IMR-90 (cell line): ENCODE data around the gene ATXN1. TPM values are rescaled to one million over a fixed set of nuclear protein-coding genes. Genes with fewer than 3 reads are reported as not detected.

ENCODE experiments used
- ATAC-seq: fragments of 200-7000 bp; cut with Tn5 transposase; 2 replicates; pipeline ENCODE4 v1.9.1; 2020; ENCODE audit warnings: low read depth, mild to moderate bottlenecking, moderate library complexity
- BruUV-seq: library from RNA; stranded (reverse); fragments of 400-500 nt; replicated peaks from 2 replicates; lab custom pipeline; 2021; lab: Mats Ljungman, UMichigan
- CTCF ChIA-PET: fragments of 300-600 bp; formaldehyde crosslinking; extraction: SDS; loops from one replicate; lab custom pipeline; 2021; ENCODE audit warnings: antibody characterized with exemption; lab: Yijun Ruan, JAX
- POLR2A ChIA-PET: fragments of 300-600 bp; sonication (Branson Sonifier 250); formaldehyde crosslinking; loops from one replicate; lab custom pipeline; 2022; ENCODE audit warnings: antibody characterized with exemption; ENCODE audit not compliant: unreplicated experiment; lab: Charles Lee
- DNase-seq: peaks from one replicate; pipeline ENCODE4 v3.0.0; 2013
- H2AFZ ChIP-seq: replicated peaks from 2 replicates; pipeline ENCODE3; 2013; ENCODE audit warnings: low read length, mild to moderate bottlenecking; ENCODE audit not compliant: poor library complexity
- H2AK5ac ChIP-seq: 2 replicates; pipeline ENCODE4 v1.6.1; 2013; ENCODE audit warnings: low read depth, low read length, inconsistent platforms
- H2AK9ac ChIP-seq: replicated peaks from 2 replicates; pipeline ENCODE3; 2013; ENCODE audit warnings: mild to moderate bottlenecking, low read depth, low read length, moderate library complexity; ENCODE audit not compliant: poor library complexity
- H2BK120ac ChIP-seq: 2 replicates; pipeline ENCODE4 v1.6.1; 2013; ENCODE audit warnings: low read depth, low read length, inconsistent platforms
- H2BK15ac ChIP-seq: 3 replicates; pipeline ENCODE4 v1.6.1; 2013; ENCODE audit warnings: low read depth, low read length, inconsistent platforms
- H2BK20ac ChIP-seq: 2 replicates; pipeline ENCODE4 v1.6.1; 2013; ENCODE audit warnings: low read depth, mild to moderate bottlenecking, inconsistent platforms, low read length, moderate library complexity
- H2BK5ac ChIP-seq: 2 replicates; pipeline ENCODE4 v1.6.1; 2013; ENCODE audit warnings: mild to moderate bottlenecking, low read depth, low read length, inconsistent platforms; ENCODE audit not compliant: poor library complexity, severe bottlenecking
- H3K14ac ChIP-seq: replicated peaks from 2 replicates; pipeline ENCODE4 v1.6.1; 2013; ENCODE audit warnings: low read depth, low read length, inconsistent platforms
- H3K18ac ChIP-seq: 2 replicates; pipeline ENCODE4 v1.6.1; 2013; ENCODE audit warnings: low read depth, low read length, control low read depth
- H3K23ac ChIP-seq: 2 replicates; pipeline ENCODE4 v1.6.1; 2013; ENCODE audit warnings: low read depth, low read length, inconsistent platforms
- H3K27ac ChIP-seq: 2 replicates; pipeline ENCODE4 v1.5.1; 2013; ENCODE audit warnings: mild to moderate bottlenecking, control low read depth, low read length; ENCODE audit not compliant: insufficient read depth
- H3K27me3 ChIP-seq: 2 replicates; pipeline ENCODE4 v1.6.1; 2013; ENCODE audit warnings: low read length; ENCODE audit not compliant: control insufficient read depth, insufficient read depth
- H3K36me3 ChIP-seq: 2 replicates; pipeline ENCODE4 v1.6.1; 2013; ENCODE audit warnings: low read length, mixed read lengths; ENCODE audit not compliant: control insufficient read depth, insufficient read depth
- H3K4ac ChIP-seq: 2 replicates; pipeline ENCODE4 v1.6.1; 2013; ENCODE audit warnings: low read depth, low read length, inconsistent platforms
- H3K4me1 ChIP-seq: 2 replicates; pipeline ENCODE4 v1.6.1; 2013; ENCODE audit warnings: low read length, mixed read lengths; ENCODE audit not compliant: control insufficient read depth, insufficient read depth
- H3K4me2 ChIP-seq: 2 replicates; pipeline ENCODE4 v1.6.1; 2013; ENCODE audit warnings: low read depth, mild to moderate bottlenecking, control low read depth, low read length, moderate library complexity
- H3K4me3 ChIP-seq: 2 replicates; pipeline ENCODE4 v1.5.1; 2013; ENCODE audit warnings: low read depth, mild to moderate bottlenecking, control low read depth, low read length, moderate library complexity; ENCODE audit not compliant: insufficient read depth
- H3K56ac ChIP-seq: 2 replicates; pipeline ENCODE4 v1.6.1; 2013; ENCODE audit warnings: low read length, inconsistent platforms; ENCODE audit not compliant: insufficient read depth; ENCODE audit errors: extremely low read depth
- H3K79me1 ChIP-seq, 2 experiments: 2 replicates each; pipeline ENCODE4 v1.6.1; 2013; ENCODE audit warnings: low read length in 2 of 2, inconsistent platforms in 1 of 2, low read depth in 1 of 2
- H3K9ac ChIP-seq: 2 replicates; pipeline ENCODE4 v1.6.1; 2013; ENCODE audit warnings: low read depth, low read length, control low read depth
- H3K9me1 ChIP-seq: 2 replicates; pipeline ENCODE4 v1.6.1; 2013; ENCODE audit warnings: low read length, inconsistent platforms; ENCODE audit not compliant: insufficient read depth
- H3K9me3 ChIP-seq: 2 replicates; pipeline ENCODE4 v1.6.1; 2013; ENCODE audit warnings: low read length; ENCODE audit not compliant: control insufficient read depth, insufficient read depth
- H4K20me1 ChIP-seq: 2 replicates; pipeline ENCODE4 v1.6.1; 2013; ENCODE audit warnings: low read length, inconsistent platforms; ENCODE audit not compliant: insufficient read depth
- H4K5ac ChIP-seq: 2 replicates; pipeline ENCODE4 v1.6.1; 2013; ENCODE audit warnings: mild to moderate bottlenecking, low read depth, low read length, control low read depth
- H4K8ac ChIP-seq, 2 experiments: 2 replicates each; pipeline ENCODE4 v1.6.1; 2013; ENCODE audit warnings: low read depth in 2 of 2, low read length in 2 of 2, control low read depth in 1 of 2, inconsistent platforms in 1 of 2
- H4K91ac ChIP-seq: 2 replicates; pipeline ENCODE4 v1.6.1; 2013; ENCODE audit warnings: low read depth, low read length, inconsistent platforms; ENCODE audit not compliant: insufficient read depth
- BHLHE40 ChIP-seq: fragments of 150-350 bp; IDR thresholded peaks from 2 replicates; pipeline ENCODE4 v1.6.1; 2016; ENCODE audit warnings: mild to moderate bottlenecking, low read depth, low read length
- CEBPB ChIP-seq: IDR thresholded peaks from 2 replicates; pipeline ENCODE4 v1.6.1; 2012; ENCODE audit warnings: low read depth, low read length, improper control_type of control experiment
- CHD1 ChIP-seq: IDR thresholded peaks from 2 replicates; pipeline ENCODE4 v1.6.1; 2012; ENCODE audit warnings: low read depth, low read length, improper control_type of control experiment
- FOS ChIP-seq: fragments of 150-350 bp; IDR thresholded peaks from 2 replicates; pipeline ENCODE4 v1.6.1; 2016; ENCODE audit warnings: low read depth, low read length
- MAFK ChIP-seq: IDR thresholded peaks from 2 replicates; pipeline ENCODE4 v1.6.1; 2012; ENCODE audit warnings: low read depth, low read length, improper control_type of control experiment
- MAZ ChIP-seq: IDR thresholded peaks from 2 replicates; pipeline ENCODE4 v1.6.1; 2012; ENCODE audit warnings: low read depth, mild to moderate bottlenecking, low read length, improper control_type of control experiment, moderate library complexity, borderline replicate concordance
- MXI1 ChIP-seq: IDR thresholded peaks from 2 replicates; pipeline ENCODE4 v1.6.1; 2012; ENCODE audit warnings: low read depth, mild to moderate bottlenecking, low read length, moderate library complexity, borderline replicate concordance
- NFE2L2 ChIP-seq: fragments of 150-350 bp; IDR thresholded peaks from 2 replicates; pipeline ENCODE4 v1.6.1; 2016; ENCODE audit warnings: low read depth, mild to moderate bottlenecking, low read length
- POLR2A ChIP-seq: IDR thresholded peaks from 2 replicates; pipeline ENCODE4 v1.6.1; 2012; ENCODE audit warnings: mild to moderate bottlenecking, low read depth, low read length
- RAD21 ChIP-seq: IDR thresholded peaks from 2 replicates; pipeline ENCODE4 v1.6.1; 2012; ENCODE audit warnings: low read length, improper control_type of control experiment
- RCOR1 ChIP-seq: IDR thresholded peaks from 2 replicates; pipeline ENCODE4 v1.6.1; 2012; ENCODE audit warnings: mild to moderate bottlenecking, low read length, improper control_type of control experiment; ENCODE audit not compliant: insufficient replicate concordance
- RFX5 ChIP-seq: IDR thresholded peaks from 2 replicates; pipeline ENCODE4 v1.8.0; 2012; ENCODE audit warnings: low read depth, mild to moderate bottlenecking, low read length, moderate library complexity
- SMC3 ChIP-seq: fragments of 150-350 bp; IDR thresholded peaks from 2 replicates; pipeline ENCODE4 v1.6.1; 2016; ENCODE audit warnings: low read depth, mild to moderate bottlenecking, antibody characterized with exemption, low read length, moderate library complexity
- WGBS, 2 experiments: methylation state at CpG; one replicate each; pipeline versions ENCODE4 v1.1.5 to v1.1.7; 2013; ENCODE audit warnings: missing lambda C conversion rate in 2 of 2; ENCODE audit not compliant: insufficient read length in 1 of 2; ENCODE audit errors: extremely low coverage in 2 of 2; 5-methylcytosine and 5-hydroxymethylcytosine counted together
- dilution Hi-C: fragments of 300-500 bp; cut with HindIII; formaldehyde crosslinking; loops from one replicate; pipeline ENCODE4 v1.14.3; 2018; ENCODE audit warnings: low sequenced_read_pairs; ENCODE audit not compliant: unreplicated experiment
- in situ Hi-C: fragments of 300-500 bp; cut with MboI; formaldehyde crosslinking; loops from 3 replicates; pipeline ENCODE4 v1.14.3; 2019; ENCODE audit warnings: low sequenced_read_pairs, inconsistent platforms, mixed read lengths
- intact Hi-C: fragments of 100-400 bp; cut with micrococcal nuclease; formaldehyde crosslinking; loops from 2 replicates; pipeline ENCODE4 v1.10.0; 2022
- polyA plus RNA-seq, 3 experiments: library from polyadenylated mRNA; depleted of rRNA; stranded (reverse); fragments of >200 nt; gene quantifications; 2 replicates each; pipeline ENCODE4 v1.2.3, GENCODE V29; 2012; ENCODE audit warnings: low replicate concordance in 1 of 3
- total RNA-seq: library from RNA; depleted of rRNA; stranded (reverse); fragments of >200 nt; gene quantifications from 2 replicates; pipeline ENCODE4 v1.2.3, GENCODE V29; 2012
- TF ChIP-seq, protein P1 (sequence below): fragments of 150-350 bp; IDR thresholded peaks from 2 replicates; pipeline ENCODE4 v1.6.1; 2016; ENCODE audit warnings: low read depth, mild to moderate bottlenecking, low read length, moderate library complexity, borderline replicate concordance
- TF ChIP-seq, protein P2 (sequence below): fragments of 150-350 bp; IDR thresholded peaks from 2 replicates; pipeline ENCODE4 v1.6.1; 2017; ENCODE audit warnings: mild to moderate bottlenecking, antibody characterized with exemption, low read length, low read depth
- TF ChIP-seq, protein P3 (sequence below): conservative IDR thresholded peaks from 2 replicates; pipeline ENCODE4 v1.5.1; 2012; ENCODE audit warnings: mild to moderate bottlenecking, low read depth, low read length, improper control_type of control experiment

Gene ATXN1
- total and polyA plus RNA-seq, 2 of the 4 experiments (the other 2 are of a cell fraction) = 7.3 to 11.1 TPM

DNA sequence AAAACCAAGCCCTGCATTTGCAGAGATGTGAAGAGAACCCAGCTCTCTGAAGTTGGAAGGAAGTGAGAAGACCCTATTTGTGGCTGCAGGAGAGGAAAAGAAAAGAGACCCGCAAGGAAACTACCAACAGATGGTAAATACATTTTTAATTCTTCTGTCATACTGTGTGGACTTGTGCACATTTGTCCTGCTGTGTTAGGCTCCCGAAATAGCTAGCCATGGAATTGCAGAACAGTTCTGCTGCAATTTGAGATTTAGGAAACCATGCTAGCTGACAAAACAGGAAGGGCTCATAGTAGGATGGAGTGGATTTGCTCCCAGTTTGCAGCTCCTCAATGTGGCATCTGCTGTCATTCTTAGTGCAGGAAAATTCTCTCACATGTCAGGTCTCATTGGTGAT is 12.1 kb upstream of the ATXN1 start:
- Histone ChIP-seq H3K23ac (no peak overlapping the region), H4K5ac (no peak overlapping the region), H3K9me1 (peaks cover 9% of the 10 kb centered on the region), H3K4me3 (no peak overlapping the region), H3K27me3 (no peaks in the 10 kb centered on the region), H2BK20ac (no peak overlapping the region), H2BK5ac (no peak overlapping the region), H4K8ac (no peak overlapping the region), H2AFZ (no peak overlapping the region), H4K20me1 (no peaks in the 10 kb centered on the region), H4K91ac (no peak overlapping the region), H3K4me2 (no peak overlapping the region), H2BK120ac (no peak overlapping the region), H3K79me1 (no peaks in the 10 kb centered on the region), H2AK5ac (no peak overlapping the region), H3K9ac (no peak overlapping the region), H3K9me3 (no peaks in the 10 kb centered on the region), H3K4me1 (peaks cover 15% of the 10 kb centered on the region), H3K4ac (no peak overlapping the region), H3K27ac (no peak overlapping the region), H3K14ac (no peak overlapping the region), H3K56ac (no peak overlapping the region), H2AK9ac (no peak overlapping the region), H3K36me3 (no peaks in the 10 kb centered on the region), H2BK15ac (peak overlapping the region; percentile 16; the same call in 1 of the 3 replicates), H3K18ac (no peak overlapping the region)
- dilution Hi-C loops = no loop called here
- no TSS peak for BruUV-seq
- intact Hi-C loops = no loop called here
- no peak for DNase-seq
- in situ Hi-C loops = loop anchor here (5.0 kb wide), 1 partner anchor 189 kb away; no protein-coding TSS in a partner anchor
- CTCF ChIA-PET = interaction anchor here (0.8 kb wide), 1 partner anchor 262 kb away, joined by 3 read pairs; no protein-coding TSS in a partner anchor
- ATAC-seq = no peak
- TF ChIP-seq NFE2L2 = no peak
- TF ChIP-seq CHD1 = no peak
- no peak for TF ChIP-seq MAFK
- TF ChIP-seq MAZ = no peak
- TF ChIP-seq RAD21 = no peak
- TF ChIP-seq CEBPB = no peak
- TF ChIP-seq, protein P1, sequence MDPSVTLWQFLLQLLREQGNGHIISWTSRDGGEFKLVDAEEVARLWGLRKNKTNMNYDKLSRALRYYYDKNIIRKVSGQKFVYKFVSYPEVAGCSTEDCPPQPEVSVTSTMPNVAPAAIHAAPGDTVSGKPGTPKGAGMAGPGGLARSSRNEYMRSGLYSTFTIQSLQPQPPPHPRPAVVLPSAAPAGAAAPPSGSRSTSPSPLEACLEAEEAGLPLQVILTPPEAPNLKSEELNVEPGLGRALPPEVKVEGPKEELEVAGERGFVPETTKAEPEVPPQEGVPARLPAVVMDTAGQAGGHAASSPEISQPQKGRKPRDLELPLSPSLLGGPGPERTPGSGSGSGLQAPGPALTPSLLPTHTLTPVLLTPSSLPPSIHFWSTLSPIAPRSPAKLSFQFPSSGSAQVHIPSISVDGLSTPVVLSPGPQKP = no peak
- TF ChIP-seq RCOR1 = no peak
- no peak for TF ChIP-seq BHLHE40
- TF ChIP-seq FOS = no peak
- TF ChIP-seq, protein P2, sequence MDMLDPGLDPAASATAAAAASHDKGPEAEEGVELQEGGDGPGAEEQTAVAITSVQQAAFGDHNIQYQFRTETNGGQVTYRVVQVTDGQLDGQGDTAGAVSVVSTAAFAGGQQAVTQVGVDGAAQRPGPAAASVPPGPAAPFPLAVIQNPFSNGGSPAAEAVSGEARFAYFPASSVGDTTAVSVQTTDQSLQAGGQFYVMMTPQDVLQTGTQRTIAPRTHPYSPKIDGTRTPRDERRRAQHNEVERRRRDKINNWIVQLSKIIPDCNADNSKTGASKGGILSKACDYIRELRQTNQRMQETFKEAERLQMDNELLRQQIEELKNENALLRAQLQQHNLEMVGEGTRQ = no peak
- TF ChIP-seq, protein P3, sequence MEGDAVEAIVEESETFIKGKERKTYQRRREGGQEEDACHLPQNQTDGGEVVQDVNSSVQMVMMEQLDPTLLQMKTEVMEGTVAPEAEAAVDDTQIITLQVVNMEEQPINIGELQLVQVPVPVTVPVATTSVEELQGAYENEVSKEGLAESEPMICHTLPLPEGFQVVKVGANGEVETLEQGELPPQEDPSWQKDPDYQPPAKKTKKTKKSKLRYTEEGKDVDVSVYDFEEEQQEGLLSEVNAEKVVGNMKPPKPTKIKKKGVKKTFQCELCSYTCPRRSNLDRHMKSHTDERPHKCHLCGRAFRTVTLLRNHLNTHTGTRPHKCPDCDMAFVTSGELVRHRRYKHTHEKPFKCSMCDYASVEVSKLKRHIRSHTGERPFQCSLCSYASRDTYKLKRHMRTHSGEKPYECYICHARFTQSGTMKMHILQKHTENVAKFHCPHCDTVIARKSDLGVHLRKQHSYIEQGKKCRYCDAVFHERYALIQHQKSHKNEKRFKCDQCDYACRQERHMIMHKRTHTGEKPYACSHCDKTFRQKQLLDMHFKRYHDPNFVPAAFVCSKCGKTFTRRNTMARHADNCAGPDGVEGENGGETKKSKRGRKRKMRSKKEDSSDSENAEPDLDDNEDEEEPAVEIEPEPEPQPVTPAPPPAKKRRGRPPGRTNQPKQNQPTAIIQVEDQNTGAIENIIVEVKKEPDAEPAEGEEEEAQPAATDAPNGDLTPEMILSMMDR = no peak
- TF ChIP-seq MXI1 = no peak
- no peak for TF ChIP-seq SMC3
- no peak for TF ChIP-seq POLR2A
- no peak for TF ChIP-seq RFX5
- WGBS, 2 experiments = 80% methylated on average over 1 of the region's 2 CpGs; no CpG with 5 or more reads in 1 of the 2 experiments
- POLR2A ChIA-PET = interaction anchor here (0.6 kb wide), 1 partner anchor 10 kb away, joined by 6 read pairs; no protein-coding TSS in a partner anchor
